CD14-positive monocyte (primary cell): ENCODE measurements around the gene DLGAP1. TPM values are rescaled to one million over a fixed set of nuclear protein-coding genes. Genes with fewer than 3 reads are reported as not detected.

ENCODE experiments used
- DNase-seq, 3 donors: peaks; one replicate each; pipeline ENCODE4 v3.0.0-alpha.2; 2011 to 2022
- H2AFZ ChIP-seq: 2 replicates; pipeline ENCODE4 v1.6.0; 2012; ENCODE audit warnings: mild to moderate bottlenecking, low read depth, low read length, inconsistent platforms; ENCODE audit not compliant: insufficient read depth, poor library complexity, severe bottlenecking
- H3K27ac ChIP-seq, 2 donors: 1 replicate in 1 of 2; 2 replicates in 1 of 2; pipeline ENCODE4 v1.5.1; 2012 to 2013; ENCODE audit warnings: low read length in 2 of 2, control low read depth in 1 of 2, inconsistent platforms in 1 of 2, low read depth in 1 of 2, mild to moderate bottlenecking in 1 of 2
- H3K27me3 ChIP-seq, 2 donors: one replicate each; pipeline versions ENCODE4 v1.6.0 to v1.6.1; 2011 to 2013; ENCODE audit warnings: low read length in 2 of 2; ENCODE audit not compliant: control insufficient read depth in 2 of 2, insufficient read depth in 2 of 2
- H3K36me3 ChIP-seq, 2 donors: replicated peaks in 1 of 2; 1 replicate in 1 of 2; 2 replicates in 1 of 2; pipeline versions ENCODE4 v1.5.1 to v1.6.1; 2012 to 2013; ENCODE audit warnings: low read length in 2 of 2, control low read depth in 1 of 2, inconsistent platforms in 1 of 2, mild to moderate bottlenecking in 1 of 2; ENCODE audit not compliant: insufficient read depth in 2 of 2, control insufficient read depth in 1 of 2
- H3K4me1 ChIP-seq, 2 donors: 1 replicate in 1 of 2; 2 replicates in 1 of 2; pipeline versions ENCODE4 v1.5.1 to v1.6.1; 2012 to 2013; ENCODE audit warnings: low read length in 2 of 2, control low read depth in 1 of 2, inconsistent platforms in 1 of 2, mild to moderate bottlenecking in 1 of 2, moderate library complexity in 1 of 2; ENCODE audit not compliant: insufficient read depth in 2 of 2, control insufficient read depth in 1 of 2
- H3K4me2 ChIP-seq: replicated peaks from 2 replicates; pipeline ENCODE3; 2012; ENCODE audit warnings: low read length, moderate library complexity, mild to moderate bottlenecking; ENCODE audit not compliant: poor library complexity, severe bottlenecking; ENCODE audit errors: extremely low read depth
- H3K4me3 ChIP-seq, 3 experiments: fragments of 200-600 bp in 1 of 3; sonication (generic) in 1 of 3; replicated peaks in 1 of 3; 1 replicate in 2 of 3; 2 replicates in 1 of 3; pipeline ENCODE4 v1.5.1; 2011 to 2013; ENCODE audit warnings: low read length in 3 of 3, mild to moderate bottlenecking in 3 of 3, control low read depth in 2 of 3, low read depth in 2 of 3, inconsistent platforms in 1 of 3, moderate library complexity in 1 of 3
- H3K79me2 ChIP-seq: 2 replicates; pipeline ENCODE4 v1.6.0; 2012; ENCODE audit warnings: mild to moderate bottlenecking, control low read depth, inconsistent platforms, low read length, moderate library complexity; ENCODE audit not compliant: insufficient read depth
- H3K9ac ChIP-seq: 2 replicates; pipeline ENCODE4 v1.6.0; 2017; ENCODE audit warnings: low read length, mild to moderate bottlenecking; ENCODE audit not compliant: insufficient read depth, poor library complexity, severe bottlenecking
- H3K9me3 ChIP-seq, 2 donors: replicated peaks in 1 of 2; 1 replicate in 1 of 2; 2 replicates in 1 of 2; pipeline versions ENCODE4 v1.5.1 to v1.6.1; 2012 to 2013; ENCODE audit warnings: low read length in 2 of 2, control low read depth in 1 of 2; ENCODE audit not compliant: control insufficient read depth in 1 of 2, insufficient read depth in 1 of 2
- H4K20me1 ChIP-seq: 2 replicates; pipeline ENCODE4 v1.6.0; 2012; ENCODE audit warnings: mild to moderate bottlenecking, low read length, control low read depth, moderate library complexity; ENCODE audit not compliant: insufficient read depth
- H3K27ac Mint-ChIP-seq, 7 donors: one replicate each; pipeline ENCODE4 v1.8.0; 2020; ENCODE audit warnings: mild to moderate bottlenecking in 7 of 7, mixed read lengths in 7 of 7, moderate library complexity in 6 of 7, inconsistent platforms in 2 of 7
- H3K27me3 Mint-ChIP-seq, 3 donors: one replicate each; pipeline ENCODE4 v1.8.0; 2021 to 2022; ENCODE audit warnings: low read depth in 3 of 3, mild to moderate bottlenecking in 3 of 3, mixed read lengths in 3 of 3, moderate library complexity in 3 of 3, inconsistent platforms in 1 of 3
- H3K36me3 Mint-ChIP-seq, 2 donors: one replicate each; pipeline ENCODE4 v1.8.0; 2020; ENCODE audit warnings: mixed read lengths in 2 of 2, inconsistent platforms in 1 of 2, mild to moderate bottlenecking in 1 of 2
- H3K4me1 Mint-ChIP-seq: one replicate; pipeline ENCODE4 v1.8.0; 2020; ENCODE audit warnings: mild to moderate bottlenecking, mixed read lengths
- H3K4me3 Mint-ChIP-seq, 2 donors: one replicate each; pipeline ENCODE4 v1.8.0; 2020; ENCODE audit warnings: mild to moderate bottlenecking in 2 of 2, mixed read lengths in 2 of 2, moderate library complexity in 1 of 2
- H3K9me3 Mint-ChIP-seq, 7 donors: one replicate each; pipeline ENCODE4 v1.8.0; 2020 to 2022; ENCODE audit warnings: mixed read lengths in 7 of 7, mild to moderate bottlenecking in 6 of 7, moderate library complexity in 6 of 7, inconsistent platforms in 2 of 7
- CTCF ChIP-seq: fragments of 200-600 bp; IDR thresholded peaks from one replicate; pipeline ENCODE4 v1.8.0; 2022; ENCODE audit warnings: antibody characterized with exemption, mild to moderate bottlenecking
- WGBS: methylation state at CpG from one replicate; pipeline ENCODE4 v1.1.5; 2013; ENCODE audit warnings: missing lambda C conversion rate; ENCODE audit not compliant: insufficient coverage; 5-methylcytosine and 5-hydroxymethylcytosine counted together
- intact Hi-C, 2 donors: fragments of 100-400 bp; cut with micrococcal nuclease; formaldehyde crosslinking; loops; one replicate each; pipeline versions ENCODE4 v1.15.0 to v1.15.1; 2023
- polyA plus RNA-seq, 3 donors: library from polyadenylated mRNA; depleted of rRNA in 1 of 3; unstranded in 2 of 3; stranded (reverse) in 1 of 3; fragments of 300-500 nt in 2 of 3; fragments of >200 nt in 1 of 3; fragmentation: Illumina TruSeq in 2 of 3; gene quantifications; 1 replicate in 2 of 3; 2 replicates in 1 of 3; pipeline ENCODE4 v1.2.3, GENCODE V29; 2012 to 2021

DLGAP1 gene
- polyA plus RNA-seq, 3 donors, result 0.09 to 0.42 TPM; not detected in 1

GRCh38 chr18:3808985-3809780 is 645.9 kb downstream of the DLGAP1 start:
- no peaks in the 10 kb centered on the region for H4K20me1 ChIP-seq
- no peak for TF ChIP-seq CTCF
- Mint-ChIP-seq H3K4me3 (no peak overlapping the region), H3K4me1 (no peaks in the 10 kb centered on the region), H3K9me3 (no peaks in the 10 kb centered on the region), H3K27me3 (peaks cover 0 to 2% (median 0%) of the 10 kb centered on the region in 3 donors), H3K36me3 (no peaks in the 10 kb centered on the region), H3K27ac (peak overlapping the region in 1 of 7 donors; percentile 26)
- H3K79me2 ChIP-seq, result no peaks in the 10 kb centered on the region
- no peak for DNase-seq
- intact Hi-C loops, result no loop called here
- WGBS, result 100% methylated on average over 2 of the region's 6 CpGs
- no peak overlapping the region for H3K9ac ChIP-seq
- no peaks in the 10 kb centered on the region for H3K9me3 ChIP-seq
- no peaks in the 10 kb centered on the region for H3K36me3 ChIP-seq
- no peaks in the 10 kb centered on the region for H3K4me1 ChIP-seq
- no peak overlapping the region for H3K27ac ChIP-seq
- no peak overlapping the region for H3K4me2 ChIP-seq
- H3K27me3 ChIP-seq, result no peaks in the 10 kb centered on the region
- no peak overlapping the region for H3K4me3 ChIP-seq
- no peak overlapping the region for H2AFZ ChIP-seq

GRCh38 chr18:3806656-3807055 is 648.5 kb downstream of the DLGAP1 start:
- DNase-seq, result no peak
- H3K4me1 Mint-ChIP-seq, result no peaks in the 10 kb centered on the region
- Histone ChIP-seq H3K9ac (no peak overlapping the region), H3K4me1 (no peaks in the 10 kb centered on the region), H3K27ac (no peak overlapping the region), H3K36me3 (no peaks in the 10 kb centered on the region), H4K20me1 (no peaks in the 10 kb centered on the region), H3K4me3 (no peak overlapping the region), H3K27me3 (no peaks in the 10 kb centered on the region), H3K79me2 (no peaks in the 10 kb centered on the region), H2AFZ (no peak overlapping the region), H3K4me2 (no peak overlapping the region), H3K9me3 (no peaks in the 10 kb centered on the region)
- H3K27me3 Mint-ChIP-seq, result peaks cover 0 to 2% (median 0%) of the 10 kb centered on the region in 3 donors
- H3K9me3 Mint-ChIP-seq, result no peaks in the 10 kb centered on the region
- H3K36me3 Mint-ChIP-seq, result no peaks in the 10 kb centered on the region
- 100% methylated on average over 3 of the region's 4 CpGs for WGBS
- TF ChIP-seq CTCF, result no peak
- H3K4me3 Mint-ChIP-seq, result no peak overlapping the region
- intact Hi-C loops, result no loop called here
- no peak overlapping the region for H3K27ac Mint-ChIP-seq
